Testis (tissue), 2 donors: ENCODE data around the gene CCDC146.

Source experiments
- POLR2A ChIP-seq: fragments of 450-650 bp; IDR thresholded peaks from one replicate; pipeline ENCODE4 v1.6.1; 2017; ENCODE audit warnings: antibody characterized with exemption, mild to moderate bottlenecking, moderate library complexity
- TF ChIP-seq, protein P1 (sequence below), 3 experiments: fragments of 450-650 bp in 2 of 3; fragments of 200-600 bp in 1 of 3; sonication (generic) in 1 of 3; IDR thresholded peaks; one replicate each; pipeline ENCODE4 v1.5.1; 2016 to 2019; ENCODE audit warnings: antibody characterized with exemption in 3 of 3, mild to moderate bottlenecking in 2 of 3, moderate library complexity in 1 of 3

DNA sequence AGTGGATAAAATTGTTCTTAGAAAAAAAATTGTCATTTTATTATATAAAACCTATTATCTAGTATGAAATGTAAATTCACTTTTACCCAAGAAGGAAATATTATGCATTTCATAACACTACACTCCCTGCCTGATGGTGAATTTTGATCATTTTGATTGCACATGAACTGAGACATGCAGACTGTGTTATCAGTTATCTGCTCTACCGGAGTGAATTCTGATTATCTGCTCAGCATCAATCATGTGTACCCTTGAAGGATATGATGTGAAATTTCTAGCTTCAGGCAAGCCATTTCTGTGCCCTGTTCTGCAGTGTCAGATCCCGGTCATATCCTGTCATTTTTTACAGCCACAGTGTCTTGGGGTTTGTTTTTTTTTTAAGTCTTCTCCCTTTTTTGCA is 162.2 kb downstream of the CCDC146 start:
- TF ChIP-seq POLR2A = no peak
- TF ChIP-seq, protein P1, sequence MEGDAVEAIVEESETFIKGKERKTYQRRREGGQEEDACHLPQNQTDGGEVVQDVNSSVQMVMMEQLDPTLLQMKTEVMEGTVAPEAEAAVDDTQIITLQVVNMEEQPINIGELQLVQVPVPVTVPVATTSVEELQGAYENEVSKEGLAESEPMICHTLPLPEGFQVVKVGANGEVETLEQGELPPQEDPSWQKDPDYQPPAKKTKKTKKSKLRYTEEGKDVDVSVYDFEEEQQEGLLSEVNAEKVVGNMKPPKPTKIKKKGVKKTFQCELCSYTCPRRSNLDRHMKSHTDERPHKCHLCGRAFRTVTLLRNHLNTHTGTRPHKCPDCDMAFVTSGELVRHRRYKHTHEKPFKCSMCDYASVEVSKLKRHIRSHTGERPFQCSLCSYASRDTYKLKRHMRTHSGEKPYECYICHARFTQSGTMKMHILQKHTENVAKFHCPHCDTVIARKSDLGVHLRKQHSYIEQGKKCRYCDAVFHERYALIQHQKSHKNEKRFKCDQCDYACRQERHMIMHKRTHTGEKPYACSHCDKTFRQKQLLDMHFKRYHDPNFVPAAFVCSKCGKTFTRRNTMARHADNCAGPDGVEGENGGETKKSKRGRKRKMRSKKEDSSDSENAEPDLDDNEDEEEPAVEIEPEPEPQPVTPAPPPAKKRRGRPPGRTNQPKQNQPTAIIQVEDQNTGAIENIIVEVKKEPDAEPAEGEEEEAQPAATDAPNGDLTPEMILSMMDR (IDR thresholded peaks at IDR 0.05) = no peak
